ENCODE results near the gene C8G.

The C8G gene

DNA sequence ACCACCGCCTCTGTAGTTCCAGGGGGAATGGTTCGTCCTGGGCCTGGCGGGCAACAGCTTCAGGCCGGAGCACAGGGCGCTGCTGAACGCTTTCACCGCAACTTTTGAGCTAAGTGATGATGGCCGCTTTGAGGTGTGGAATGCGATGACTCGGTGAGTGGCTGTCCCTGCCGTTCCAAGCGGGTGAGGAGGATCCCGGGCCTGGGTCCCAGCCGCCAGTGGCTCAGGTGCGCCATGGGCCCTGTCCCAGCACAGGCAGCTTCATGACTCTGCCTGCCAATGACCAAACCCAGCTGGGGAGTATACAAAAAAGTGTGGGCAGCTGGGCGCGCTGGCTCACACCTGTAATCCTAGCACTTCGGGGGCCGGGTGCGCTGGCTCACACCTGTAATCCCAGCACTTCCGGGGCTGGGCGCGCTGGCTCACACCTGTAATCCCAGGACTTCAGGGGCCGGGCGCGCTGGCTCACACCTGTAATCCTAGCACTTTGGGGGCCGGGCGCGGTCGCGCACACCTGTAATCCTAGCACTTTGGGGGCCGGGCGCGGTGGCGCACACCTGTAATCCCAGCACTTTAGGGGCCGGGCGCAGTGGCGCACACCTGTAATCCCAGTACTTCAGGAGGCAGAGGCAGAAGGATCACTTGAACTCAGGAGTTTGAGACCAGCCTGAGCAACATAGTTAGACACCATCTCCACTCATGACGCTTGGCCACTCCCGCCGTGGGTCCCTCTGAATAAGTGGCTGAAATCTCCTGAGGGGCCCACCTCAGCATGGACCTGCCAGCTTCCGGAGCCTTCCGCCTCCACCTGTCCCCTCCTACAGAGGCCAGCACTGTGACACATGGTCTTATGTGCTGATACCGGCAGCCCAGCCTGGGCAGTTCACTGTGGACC is 8.1 kb downstream of the C8G start:
- H3K9me3 ChIP-seq, result no peaks in the 10 kb centered on the region
- TF ChIP-seq, protein P1, sequence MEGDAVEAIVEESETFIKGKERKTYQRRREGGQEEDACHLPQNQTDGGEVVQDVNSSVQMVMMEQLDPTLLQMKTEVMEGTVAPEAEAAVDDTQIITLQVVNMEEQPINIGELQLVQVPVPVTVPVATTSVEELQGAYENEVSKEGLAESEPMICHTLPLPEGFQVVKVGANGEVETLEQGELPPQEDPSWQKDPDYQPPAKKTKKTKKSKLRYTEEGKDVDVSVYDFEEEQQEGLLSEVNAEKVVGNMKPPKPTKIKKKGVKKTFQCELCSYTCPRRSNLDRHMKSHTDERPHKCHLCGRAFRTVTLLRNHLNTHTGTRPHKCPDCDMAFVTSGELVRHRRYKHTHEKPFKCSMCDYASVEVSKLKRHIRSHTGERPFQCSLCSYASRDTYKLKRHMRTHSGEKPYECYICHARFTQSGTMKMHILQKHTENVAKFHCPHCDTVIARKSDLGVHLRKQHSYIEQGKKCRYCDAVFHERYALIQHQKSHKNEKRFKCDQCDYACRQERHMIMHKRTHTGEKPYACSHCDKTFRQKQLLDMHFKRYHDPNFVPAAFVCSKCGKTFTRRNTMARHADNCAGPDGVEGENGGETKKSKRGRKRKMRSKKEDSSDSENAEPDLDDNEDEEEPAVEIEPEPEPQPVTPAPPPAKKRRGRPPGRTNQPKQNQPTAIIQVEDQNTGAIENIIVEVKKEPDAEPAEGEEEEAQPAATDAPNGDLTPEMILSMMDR (IDR thresholded peaks at IDR 0.05), result no peak
- H3K27me3 ChIP-seq, result no peaks in the 10 kb centered on the region
- peaks cover 0 to 17% (median 14%) of the 10 kb centered on the region in 4 donors for H3K4me1 ChIP-seq
- H3K4me3 ChIP-seq, result no peak overlapping the region
- DNase-seq, result no peak
- H3K36me3 ChIP-seq, result no peaks in the 10 kb centered on the region
- H3K27ac ChIP-seq, result no peak overlapping the region
- intact Hi-C loops (cut with DNase I; ENCODE audit: low total_unique reads), result loop anchor here (5.0 kb wide), 2 partner anchors 34 to 74 kb away; partner anchors contain the start of gene ABCA2

DNA sequence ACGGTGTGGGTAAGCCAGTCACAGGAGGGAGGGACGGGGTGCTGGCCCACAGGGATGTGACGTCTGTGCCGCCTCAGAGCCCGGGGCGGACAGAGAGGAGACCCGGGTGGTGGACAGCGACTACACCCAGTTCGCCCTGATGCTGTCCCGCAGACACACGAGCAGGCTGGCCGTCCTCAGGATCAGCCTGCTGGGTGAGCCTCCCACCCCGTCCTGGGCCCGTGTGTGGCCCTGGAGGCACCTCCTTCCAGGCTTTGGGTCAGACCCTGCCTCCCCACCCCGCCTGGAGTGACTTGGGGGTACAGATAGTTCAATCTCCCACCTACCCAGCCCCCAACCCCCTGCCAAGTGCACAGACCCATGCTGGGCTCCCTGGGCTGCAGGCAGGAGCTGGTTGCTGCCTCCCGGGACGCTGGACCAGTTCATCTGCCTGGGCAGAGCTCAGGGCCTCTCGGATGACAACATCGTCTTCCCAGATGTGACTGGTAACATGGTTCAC is 8.8 kb downstream of the C8G start:
- H3K27ac ChIP-seq, result no peak overlapping the region
- H3K4me1 ChIP-seq, result peaks cover 0 to 16% (median 14%) of the 10 kb centered on the region in 4 donors
- intact Hi-C loops (cut with DNase I; ENCODE audit: low total_unique reads), result loop anchor here (5.0 kb wide), 2 partner anchors 33 to 73 kb away; partner anchors contain the start of gene ABCA2
- no peaks in the 10 kb centered on the region for H3K9me3 ChIP-seq
- no peaks in the 10 kb centered on the region for H3K27me3 ChIP-seq
- no peak overlapping the region for H3K4me3 ChIP-seq
- H3K36me3 ChIP-seq, result no peaks in the 10 kb centered on the region
- no peak for DNase-seq
- TF ChIP-seq, protein P1 (IDR thresholded peaks at IDR 0.05), result no peak

DNA sequence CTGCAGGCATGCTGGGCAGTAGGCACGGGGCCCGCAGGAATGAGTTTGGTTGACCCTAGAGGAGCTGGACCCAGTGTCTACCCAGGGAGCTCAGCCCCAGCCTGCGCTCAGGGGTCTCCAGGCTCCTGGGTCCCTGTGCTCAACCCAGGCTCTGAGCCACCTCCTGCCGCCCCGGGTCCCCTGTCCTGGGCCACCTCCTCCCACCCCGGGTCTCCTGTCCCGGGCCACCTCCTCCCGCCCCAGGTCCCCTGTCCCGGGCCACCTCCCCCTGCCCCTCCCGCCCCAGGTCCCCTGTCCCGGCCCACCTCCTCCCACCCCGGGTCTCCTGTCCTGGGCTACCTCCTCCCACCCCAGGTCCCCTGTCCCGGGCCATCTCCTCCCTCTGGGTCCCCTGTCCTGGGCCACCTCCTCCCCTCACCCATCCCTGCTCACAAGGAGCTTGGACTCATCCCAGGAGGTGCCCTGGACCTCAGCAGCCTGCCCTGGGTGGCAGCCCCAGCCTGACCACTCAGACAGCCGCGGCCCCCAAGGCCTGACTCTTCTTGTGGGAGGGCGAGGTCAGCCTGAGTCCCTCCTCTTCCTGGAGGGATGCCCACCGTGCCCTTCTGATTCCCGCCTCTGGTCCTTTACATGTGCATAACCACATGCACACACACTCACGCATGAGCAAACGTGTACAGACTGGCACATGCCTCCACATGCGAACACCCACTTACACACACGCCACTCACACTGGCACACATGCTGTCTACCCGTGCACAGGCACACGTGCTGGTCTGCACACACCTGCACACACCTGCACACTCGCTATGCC is 9.4 kb downstream of the C8G start:
- H3K27ac ChIP-seq, result no peak overlapping the region
- intact Hi-C loops (cut with DNase I; ENCODE audit: low total_unique reads), result loop anchor here (5.0 kb wide), 2 partner anchors 33 to 73 kb away; partner anchors contain the start of gene ABCA2
- peaks cover 0 to 10% (median 9%) of the 10 kb centered on the region in 4 donors for H3K4me1 ChIP-seq
- TF ChIP-seq, protein P1 (IDR thresholded peaks at IDR 0.05), result no peak
- no peaks in the 10 kb centered on the region for H3K9me3 ChIP-seq
- no peaks in the 10 kb centered on the region for H3K27me3 ChIP-seq
- no peaks in the 10 kb centered on the region for H3K36me3 ChIP-seq
- no peak for DNase-seq
- no peak overlapping the region for H3K4me3 ChIP-seq

DNA sequence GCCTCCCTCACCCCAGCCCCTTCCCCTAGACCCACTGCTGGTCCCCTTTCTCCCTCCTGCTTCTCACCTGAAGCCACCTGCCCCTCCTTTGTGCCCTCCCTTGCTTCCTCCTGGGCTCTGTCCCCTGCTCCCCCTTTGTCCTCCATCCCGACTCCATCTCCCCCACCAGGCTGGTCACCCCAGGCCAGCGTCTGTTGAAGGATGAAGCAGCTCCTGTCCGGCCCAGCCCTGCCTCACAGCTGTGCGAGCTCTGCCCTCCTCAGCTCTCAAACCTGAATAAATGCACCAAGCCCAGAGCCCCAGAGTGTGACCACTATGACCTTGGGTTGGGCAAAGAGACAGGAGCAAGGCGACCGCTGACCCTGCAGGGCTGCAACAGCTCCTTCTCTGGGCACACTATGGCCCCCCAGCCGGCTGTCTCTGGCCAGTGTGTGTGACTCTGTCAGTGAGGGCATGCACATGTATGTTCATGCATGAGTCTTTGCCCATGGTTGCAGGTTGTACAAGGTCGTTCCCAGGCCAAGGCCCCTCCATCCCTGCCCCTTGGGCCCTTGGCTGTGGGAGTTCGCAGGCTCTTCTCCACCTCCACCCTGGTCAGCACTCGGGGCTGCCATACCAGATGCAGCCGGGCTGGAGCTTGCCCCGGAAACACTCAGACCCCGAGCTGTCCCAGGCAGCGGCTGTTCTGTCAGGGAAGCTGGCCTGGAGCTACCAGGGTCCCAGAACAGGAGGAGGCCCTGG is 10.3 kb downstream of the C8G start:
- intact Hi-C loops (cut with DNase I; ENCODE audit: low total_unique reads), result no loop called here
- no peaks in the 10 kb centered on the region for H3K27me3 ChIP-seq
- H3K4me1 ChIP-seq, result peaks cover 0 to 7% (median 5%) of the 10 kb centered on the region in 4 donors
- DNase-seq, result no peak
- H3K36me3 ChIP-seq, result no peaks in the 10 kb centered on the region
- no peak overlapping the region for H3K4me3 ChIP-seq
- H3K27ac ChIP-seq, result no peak overlapping the region
- TF ChIP-seq, protein P1 (IDR thresholded peaks at IDR 0.05), result no peak
- H3K9me3 ChIP-seq, result no peaks in the 10 kb centered on the region

DNA sequence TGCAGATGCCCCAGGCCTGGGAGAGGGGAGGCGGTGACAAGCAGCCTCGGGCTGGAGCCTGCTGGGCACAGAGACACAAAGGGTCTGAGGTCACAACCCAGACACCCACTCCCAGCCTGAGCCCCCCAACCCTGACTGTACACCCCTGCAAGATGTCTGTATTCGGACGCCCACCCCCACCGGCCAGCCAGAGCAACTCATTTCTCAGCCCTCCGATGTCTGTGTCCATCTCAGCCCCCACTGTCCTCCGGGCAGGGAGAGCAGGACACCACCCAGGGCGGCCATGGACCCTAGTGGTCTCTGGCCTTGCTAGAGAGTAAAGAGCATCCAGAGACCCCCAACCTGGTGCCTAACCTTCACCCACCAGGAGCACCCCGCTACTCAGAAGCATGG is 10.9 kb downstream of the C8G start:
- Histone ChIP-seq H3K27me3 (no peaks in the 10 kb centered on the region), H3K4me3 (no peak overlapping the region), H3K27ac (no peak overlapping the region), H3K36me3 (no peaks in the 10 kb centered on the region), H3K4me1 (peaks cover 0 to 5% (median 2%) of the 10 kb centered on the region in 4 donors), H3K9me3 (no peaks in the 10 kb centered on the region)
- intact Hi-C loops (cut with DNase I; ENCODE audit: low total_unique reads), result no loop called here
- no peak for DNase-seq
- TF ChIP-seq, protein P1 (IDR thresholded peaks at IDR 0.05), result no peak
